Kidney (tissue), 14 donors: Measurements from ENCODE around the gene REEP6. TPM values are rescaled to one million over a fixed set of nuclear protein-coding genes. Genes with fewer than 3 reads are reported as not detected.

Experiments
- DNase-seq, 5 donors: peaks; one replicate each; pipeline ENCODE4 v3.0.0-alpha.2; 2013 to 2020
- FAIRE-seq: peaks from 2 replicates; lab custom pipeline; 2012; peaks lifted over from hg19 to GRCh38; lab: Jason Lieb, UNC
- H3K27ac ChIP-seq, 2 donors: one replicate each; pipeline ENCODE4 v1.7.0; 2013; ENCODE audit warnings: low read depth in 2 of 2, low read length in 2 of 2, inconsistent platforms in 1 of 2
- H3K27me3 ChIP-seq: one replicate; pipeline ENCODE4 v1.7.1; 2013; ENCODE audit warnings: low read length, inconsistent platforms; ENCODE audit not compliant: control insufficient read depth, insufficient read depth
- H3K36me3 ChIP-seq, 3 donors: one replicate each; pipeline versions ENCODE4 v1.7.0 to v1.7.1; 2013; ENCODE audit warnings: low read length in 3 of 3, control low read depth in 1 of 3, inconsistent platforms in 1 of 3; ENCODE audit not compliant: insufficient read depth in 3 of 3, control insufficient read depth in 2 of 3
- H3K4me1 ChIP-seq, 3 donors: one replicate each; pipeline versions ENCODE4 v1.7.0 to v1.7.1; 2013; ENCODE audit warnings: low read length in 3 of 3, inconsistent platforms in 1 of 3, low read depth in 1 of 3; ENCODE audit not compliant: control insufficient read depth in 2 of 3, insufficient read depth in 2 of 3
- H3K4me3 ChIP-seq, 3 donors: one replicate each; pipeline versions ENCODE4 v1.7.0 to v1.8.1; 2013; ENCODE audit warnings: low read length in 3 of 3, control low read depth in 1 of 3, inconsistent platforms in 1 of 3
- H3K9ac ChIP-seq, 3 donors: one replicate each; pipeline versions ENCODE4 v1.7.0 to v1.7.1; 2013; ENCODE audit warnings: low read length in 3 of 3, control low read depth in 1 of 3, inconsistent platforms in 1 of 3
- H3K9me3 ChIP-seq, 3 donors: one replicate each; pipeline versions ENCODE4 v1.7.0 to v1.7.1; 2013; ENCODE audit warnings: low read length in 3 of 3, control low read depth in 1 of 3, inconsistent platforms in 1 of 3; ENCODE audit not compliant: control insufficient read depth in 2 of 3, insufficient read depth in 1 of 3
- CTCF ChIP-seq: IDR thresholded peaks from 3 replicates; pipeline ENCODE4 v1.5.1; 2012; ENCODE audit warnings: mild to moderate bottlenecking, moderate library complexity, borderline replicate concordance; ENCODE audit not compliant: insufficient read depth; ENCODE audit errors: extremely low read depth
- intact Hi-C: fragments of 100-400 bp; cut with DNase I; formaldehyde crosslinking; loops from one replicate; pipeline ENCODE4 v1.11.1; 2022
- polyA plus RNA-seq: library from polyadenylated mRNA; stranded (reverse); fragments of 350-450 nt; fragmentation: Illumina TruSeq; extraction: RNeasy Lipid Tissue Mini Kit (QIAGEN cat#74804); gene quantifications from one replicate; pipeline ENCODE4 v1.2.3, GENCODE V29; 2014; ENCODE audit warnings: low read depth, low replicate concordance; ENCODE audit not compliant: insufficient read depth
- total RNA-seq: library from RNA; stranded (reverse); fragmentation: NEBNext Ultra II Directional; extraction: Animal tissue kit (Norgen Biotek cat#: 25700); gene quantifications from one replicate; pipeline ENCODE4 v1.2.1, GENCODE V29; 2021
- donor health status: control.
- donor health status: control.
- donor health status: control.
- donor health status: control.
- donor health status: control.
- donor health status: DM: yes; HTN: yes; CAD: no.
- donor health status: Normal renal cell carcinoma (clear cell type).

REEP6 gene
- total and polyA plus RNA-seq, 2 donors from 2014 or later, result 9.6 to 60.0 TPM

- no peak for FAIRE-seq
- TF ChIP-seq CTCF, result no peak
These were observed 22.1 kb upstream of the REEP6 start for GRCh38 chr19:1468821-1469254.

GRCh38 chr19:1469255-1470054, 21.5 kb upstream of the REEP6 start:
- peaks cover 0 to 31% (median 4%) of the 10 kb centered on the region in 3 donors for H3K4me1 ChIP-seq

More at GRCh38 chr19:1468821-1469254, 22.1 kb upstream of the REEP6 start:
- peaks cover 25% of the 10 kb centered on the region for H3K27me3 ChIP-seq
- H3K4me1 ChIP-seq, result peaks cover 0 to 31% (median 4%) of the 10 kb centered on the region in 3 donors
- H3K36me3 ChIP-seq, result no peaks in the 10 kb centered on the region
- peak in 2 of 5 donors; percentile 64 to 80 for DNase-seq
- intact Hi-C loops, result no loop called here
- no peak overlapping the region for H3K4me3 ChIP-seq
- no peaks in the 10 kb centered on the region for H3K9me3 ChIP-seq
- H3K27ac ChIP-seq, result no peak overlapping the region
- no peak overlapping the region for H3K9ac ChIP-seq

GRCh38 chr19:1470055-1470304, 21.0 kb upstream of the REEP6 start:
- no peak for FAIRE-seq
- TF ChIP-seq CTCF, result no peak
- Histone ChIP-seq H3K4me3 (peak overlapping the region in 1 of 3 donors; percentile 3), H3K4me1 (peaks cover 0 to 31% (median 4%) of the 10 kb centered on the region in 3 donors), H3K9ac (no peak overlapping the region), H3K27me3 (peaks cover 21% of the 10 kb centered on the region), H3K27ac (no peak overlapping the region), H3K9me3 (no peaks in the 10 kb centered on the region), H3K36me3 (no peaks in the 10 kb centered on the region)
- no peak for DNase-seq
- intact Hi-C loops, result no loop called here

More at GRCh38 chr19:1469255-1470054, 21.5 kb upstream of the REEP6 start:
- no peak for TF ChIP-seq CTCF
- no peak overlapping the region for H3K27ac ChIP-seq
- H3K9me3 ChIP-seq, result no peaks in the 10 kb centered on the region
- FAIRE-seq, result no peak
- peak in 3 of 5 donors; percentile 50 to 76 (median 53) for DNase-seq
- intact Hi-C loops, result no loop called here
- H3K27me3 ChIP-seq, result peaks cover 23% of the 10 kb centered on the region
- no peak overlapping the region for H3K4me3 ChIP-seq
- H3K36me3 ChIP-seq, result no peaks in the 10 kb centered on the region
- H3K9ac ChIP-seq, result no peak overlapping the region
